Endothelial cell of umbilical vein (primary cell): ENCODE measurements around the gene IFIT5. TPM values are rescaled to one million over a fixed set of nuclear protein-coding genes. Genes with fewer than 3 reads are reported as not detected.

ENCODE experiments used
- BruUV-seq: library from RNA; stranded (reverse); fragments of 400-500 nt; replicated peaks from 2 replicates; lab custom pipeline; 2021; lab: Mats Ljungman, UMichigan
- CTCF ChIA-PET: fragments of 300-600, 350-600 bp; sonication (Branson Sonifier 250); formaldehyde crosslinking; loops from one replicate; lab custom pipeline; 2021; ENCODE audit warnings: antibody characterized with exemption, inconsistent platforms; lab: Charles Lee
- POLR2A ChIA-PET: fragments of 300-600, 350-600 bp; sonication (Branson Sonifier 250); formaldehyde crosslinking; loops from one replicate; lab custom pipeline; 2021; ENCODE audit warnings: antibody characterized with exemption, inconsistent platforms; lab: Charles Lee
- DNase-seq: peaks from one replicate; pipeline ENCODE4 v3.0.0-alpha.2; 2011; ENCODE audit warnings: low read depth, low spot score
- FAIRE-seq: peaks from 2 replicates; lab custom pipeline; 2011; peaks lifted over from hg19 to GRCh38; lab: Jason Lieb, UNC
- H2AFZ ChIP-seq: 2 replicates; pipeline ENCODE4 v1.6.0; 2012; ENCODE audit warnings: low read depth, low read length, control low read depth, inconsistent platforms
- H3K27ac ChIP-seq: 2 replicates; pipeline ENCODE4 v1.5.1; 2011; ENCODE audit warnings: low read depth, mild to moderate bottlenecking, control low read depth, low read length, moderate library complexity; ENCODE audit not compliant: insufficient read depth
- H3K27me3 ChIP-seq, 2 experiments: 2 replicates each; pipeline versions ENCODE4 v1.6.0 to v1.6.1; 2011; ENCODE audit warnings: low read length in 2 of 2, mixed read lengths in 1 of 2; ENCODE audit not compliant: control insufficient read depth in 2 of 2, insufficient read depth in 2 of 2
- H3K36me3 ChIP-seq, 2 experiments: 2 replicates in 1 of 2; 3 replicates in 1 of 2; pipeline ENCODE4 v1.5.1; 2011; ENCODE audit warnings: low read length in 2 of 2, mild to moderate bottlenecking in 1 of 2, moderate library complexity in 1 of 2; ENCODE audit not compliant: control insufficient read depth in 2 of 2, insufficient read depth in 2 of 2; ENCODE audit errors: extremely low read depth in 1 of 2
- H3K4me1 ChIP-seq: 3 replicates; pipeline ENCODE4 v1.5.1; 2011; ENCODE audit warnings: mild to moderate bottlenecking, low read length; ENCODE audit not compliant: control insufficient read depth, insufficient read depth; ENCODE audit errors: extremely low read depth
- H3K4me2 ChIP-seq: 2 replicates; pipeline ENCODE4 v1.6.1; 2011; ENCODE audit warnings: low read length, control low read depth, mixed read lengths; ENCODE audit not compliant: insufficient read depth
- H3K4me3 ChIP-seq, 3 experiments: fragments of 200-600 bp in 1 of 3; sonication (generic), shearing (Covaris generic) in 1 of 3; replicated peaks in 1 of 3; 2 replicates each; pipeline ENCODE4 v1.5.1; 2011 to 2016; ENCODE audit warnings: control low read depth in 3 of 3, low read length in 3 of 3, mild to moderate bottlenecking in 2 of 3, inconsistent platforms in 1 of 3, low read depth in 1 of 3, moderate library complexity in 1 of 3; ENCODE audit not compliant: insufficient read depth in 1 of 3
- H3K79me2 ChIP-seq: 2 replicates; pipeline ENCODE4 v1.6.0; 2012; ENCODE audit warnings: low read length, inconsistent platforms; ENCODE audit not compliant: control insufficient read depth, insufficient read depth
- H3K9ac ChIP-seq: replicated peaks from 2 replicates; pipeline ENCODE3; 2011; ENCODE audit warnings: low read length, control low read depth; ENCODE audit not compliant: insufficient read depth; ENCODE audit errors: extremely low read depth
- H3K9me1 ChIP-seq: replicated peaks from 3 replicates; pipeline ENCODE4 v1.6.0; 2011; ENCODE audit warnings: mild to moderate bottlenecking, low read length; ENCODE audit not compliant: control insufficient read depth, insufficient read depth; ENCODE audit errors: extremely low read depth
- H3K9me3 ChIP-seq: replicated peaks from 2 replicates; pipeline ENCODE4 v1.5.1; 2012; ENCODE audit warnings: low read length, inconsistent platforms; ENCODE audit not compliant: control insufficient read depth, insufficient read depth
- H4K20me1 ChIP-seq: replicated peaks from 2 replicates; pipeline ENCODE3; 2011; ENCODE audit warnings: mild to moderate bottlenecking, low read length; ENCODE audit not compliant: control insufficient read depth, insufficient read depth; ENCODE audit errors: extremely low read depth
- CTCF ChIP-seq, 2 donors: IDR thresholded peaks; 1 replicate in 1 of 2; 2 replicates in 1 of 2; pipeline ENCODE4 v1.5.1; 2011; ENCODE audit warnings: low read length in 2 of 2, mild to moderate bottlenecking in 2 of 2, moderate library complexity in 2 of 2, control low read depth in 1 of 2, inconsistent platforms in 1 of 2, low read depth in 1 of 2; ENCODE audit not compliant: insufficient read depth in 1 of 2; ENCODE audit errors: extremely low read depth in 1 of 2
- EZH2 ChIP-seq: IDR thresholded peaks from 2 replicates; pipeline ENCODE4 v1.6.1; 2012; ENCODE audit warnings: borderline replicate concordance, low read depth, mild to moderate bottlenecking, moderate library complexity, low read length, inconsistent platforms; ENCODE audit not compliant: severe bottlenecking
- FOS ChIP-seq: IDR thresholded peaks from 2 replicates; pipeline ENCODE4 v1.6.1; 2011; ENCODE audit warnings: mild to moderate bottlenecking, low read length, moderate library complexity, borderline replicate concordance; ENCODE audit not compliant: insufficient read depth
- GATA2 ChIP-seq: IDR thresholded peaks from 2 replicates; pipeline ENCODE4 v1.7.0; 2011; ENCODE audit warnings: low read depth, mild to moderate bottlenecking, moderate library complexity, mixed read lengths, low read length; ENCODE audit not compliant: insufficient read length, insufficient read depth
- JUN ChIP-seq: IDR thresholded peaks from 2 replicates; pipeline ENCODE4 v1.6.1; 2011; ENCODE audit warnings: borderline replicate concordance, low read depth; ENCODE audit not compliant: insufficient read length, insufficient read depth
- MAX ChIP-seq: IDR thresholded peaks from 2 replicates; pipeline ENCODE4 v1.6.1; 2011; ENCODE audit not compliant: insufficient read depth, insufficient read length
- MYC ChIP-seq: IDR thresholded peaks from one replicate; pipeline ENCODE4 v1.6.1; 2011; ENCODE audit warnings: mild to moderate bottlenecking, low read depth, low read length
- POLR2A ChIP-seq: IDR thresholded peaks from 2 replicates; pipeline ENCODE4 v1.6.1; 2012; ENCODE audit warnings: low read depth, mild to moderate bottlenecking, control low read depth, low read length
- POLR2AphosphoS5 ChIP-seq: IDR thresholded peaks from 2 replicates; pipeline ENCODE4 v1.6.1; 2012; ENCODE audit warnings: low read depth, mild to moderate bottlenecking, control low read depth, low read length, moderate library complexity; ENCODE audit not compliant: insufficient read depth
- dilution Hi-C: fragments of 300-500 bp; cut with MboI; formaldehyde crosslinking; loops from one replicate; pipeline ENCODE4 v1.15.0; 2019; ENCODE audit warnings: low sequenced_read_pairs; ENCODE audit not compliant: extremely low pct_ligation_motif_present
- intact Hi-C: fragments of 100-400 bp; cut with micrococcal nuclease; formaldehyde crosslinking; loops from one replicate; pipeline ENCODE4 v1.10.0; 2022
- polyA plus RNA-seq, 4 experiments: library from polyadenylated mRNA; depleted of rRNA in 3 of 4; stranded (reverse) in 3 of 4; unstranded in 1 of 4; fragments of >200 nt; gene quantifications; 2 replicates each; pipeline versions ENCODE4 v1.2.1 to v1.2.3, GENCODE V29; 2011 to 2012; ENCODE audit warnings: missing spikeins in 1 of 4
- total RNA-seq: library from RNA; stranded (reverse); gene quantifications from 2 replicates; pipeline ENCODE4 v1.2.3, GENCODE V29; 2021

Gene IFIT5
- total and polyA plus RNA-seq, 2 donors (not counting 3 experiments of a cell fraction or from before 2014, with no cell fraction given) = 1.0 to 3.2 TPM

- Histone ChIP-seq H3K4me3 (no peak overlapping the region), H3K9me3 (no peaks in the 10 kb centered on the region), H3K79me2 (no peaks in the 10 kb centered on the region), H3K4me2 (no peak overlapping the region), H3K4me1 (no peaks in the 10 kb centered on the region), H3K9ac (no peak overlapping the region), H3K27me3 (no peaks in the 10 kb centered on the region), H3K9me1 (no peaks in the 10 kb centered on the region), H2AFZ (no peak overlapping the region), H3K27ac (no peak overlapping the region), H4K20me1 (no peaks in the 10 kb centered on the region), H3K36me3 (no peaks in the 10 kb centered on the region)
- FAIRE-seq = no peak
- ChIA-PET POLR2A (no interaction called here), CTCF (interaction anchor here (0.9 to 5.8 kb wide), 3 partner anchors 23 to 136 kb away, joined by 3 to 41 read pairs (median 3); no protein-coding TSS in a partner anchor)
- TF ChIP-seq FOS = no peak
- intact Hi-C loops = no loop called here
- no peak for DNase-seq
- dilution Hi-C loops = no loop called here
- BruUV-seq = no TSS peak
Measured at GRCh38 chr10:89428877-89429276, 14.5 kb downstream of the IFIT5 start.

GRCh38 chr10:89431977-89432376 is 17.6 kb downstream of the IFIT5 start:
- dilution Hi-C loops (no loop called here), intact Hi-C loops (no loop called here)
- FAIRE-seq (peak; percentile 61), DNase-seq (peak; percentile 45)
- Histone ChIP-seq H3K36me3 (no peaks in the 10 kb centered on the region), H3K27ac (no peak overlapping the region), H4K20me1 (no peaks in the 10 kb centered on the region), H3K79me2 (no peaks in the 10 kb centered on the region), H3K4me1 (no peaks in the 10 kb centered on the region), H3K27me3 (no peaks in the 10 kb centered on the region), H3K9me1 (no peaks in the 10 kb centered on the region), H3K4me3 (no peak overlapping the region), H3K4me2 (no peak overlapping the region), H2AFZ (no peak overlapping the region), H3K9ac (no peak overlapping the region), H3K9me3 (no peaks in the 10 kb centered on the region)
- ChIA-PET POLR2A (no interaction called here), CTCF (interaction anchor here (0.8 to 2.0 kb wide), 6 partner anchors 14 to 133 kb away, joined by 3 to 8 read pairs (median 4); no protein-coding TSS in a partner anchor)
- no TSS peak for BruUV-seq
- no peak for TF ChIP-seq MYC
- TF ChIP-seq GATA2 = no peak
- TF ChIP-seq FOS = no peak
- no peak for TF ChIP-seq EZH2
- TF ChIP-seq JUN = no peak
- no peak for TF ChIP-seq POLR2A
- TF ChIP-seq POLR2AphosphoS5 = no peak
- TF ChIP-seq MAX = no peak
- no peak for TF ChIP-seq CTCF (IDR thresholded peaks at IDR 0.05; ENCODE audit: extremely low read depth in 1 of 2, insufficient read depth in 1 of 2, low read depth in 1 of 2, low read length in 2 of 2)
